ENCODE data around the gene DSCAML1.

- no peak for TF ChIP-seq RXRA (IDR thresholded peaks at IDR 0.05; ENCODE audit: insufficient read depth, low read depth, low read length)
- TF ChIP-seq KDM1A (IDR thresholded peaks at IDR 0.05; ENCODE audit: borderline replicate concordance, low read length): no peak
- TF ChIP-seq CTCF (IDR thresholded peaks at IDR 0.05; ENCODE audit: control extremely low read depth in 1 of 3, insufficient read depth in 1 of 3, low read depth in 1 of 3, low read length in 3 of 3): no peak
- no peak for TF ChIP-seq E2F6 (IDR thresholded peaks at IDR 0.05)
- no peak for TF ChIP-seq GABPA (IDR thresholded peaks at IDR 0.05; ENCODE audit: borderline replicate concordance, insufficient read depth, low read length)
- no peak for TF ChIP-seq SP1 (IDR thresholded peaks at IDR 0.05; ENCODE audit: low read depth, low read length)
- TF ChIP-seq YY1 (IDR thresholded peaks at IDR 0.05; ENCODE audit: low read depth, low read length): no peak
- TF ChIP-seq ZNF274 (IDR thresholded peaks at IDR 0.05; ENCODE audit: borderline replicate concordance, extremely low read depth, low read length): no peak
These were observed 112.3 kb downstream of the DSCAML1 start for GRCh38 chr11:117684731-117685130.

All from H1 (cell line).